GM18526 (cell line): ENCODE results near the gene R3HDML.

ENCODE experiments used
- POLR2A ChIP-seq: IDR thresholded peaks from 3 replicates; pipeline ENCODE4 v1.6.1; 2011; ENCODE audit not compliant: insufficient read length; ENCODE audit errors: extremely low read depth

The R3HDML gene

GRCh38 chr20:44356353-44356723, 19.5 kb downstream of the R3HDML start:
- no peak for TF ChIP-seq POLR2A

- no peak for TF ChIP-seq POLR2A
Observed at GRCh38 chr20:44357020-44357419, 20.2 kb downstream of the R3HDML start.

- TF ChIP-seq POLR2A: no peak
Observed at GRCh38 chr20:44357555-44358125, 20.8 kb downstream of the R3HDML start.

GRCh38 chr20:44358776-44359175, 21.9 kb downstream of the R3HDML start:
- no peak for TF ChIP-seq POLR2A

- no peak for TF ChIP-seq POLR2A
Observed at GRCh38 chr20:44360221-44360620, 23.4 kb downstream of the R3HDML start.

GRCh38 chr20:44361021-44361420, 24.2 kb downstream of the R3HDML start:
- TF ChIP-seq POLR2A: no peak

- no peak for TF ChIP-seq POLR2A
Observed at GRCh38 chr20:44362466-44362940, 25.7 kb downstream of the R3HDML start.

GRCh38 chr20:44364068-44364467, 27.2 kb downstream of the R3HDML start:
- TF ChIP-seq POLR2A: no peak

- TF ChIP-seq POLR2A: no peak
Observed at GRCh38 chr20:44364780-44365179, 27.9 kb downstream of the R3HDML start.

GRCh38 chr20:44367746-44368145, 30.9 kb downstream of the R3HDML start:
- no peak for TF ChIP-seq POLR2A

GRCh38 chr20:44370639-44371218, 33.9 kb downstream of the R3HDML start:
- no peak for TF ChIP-seq POLR2A

- TF ChIP-seq POLR2A: no peak
Observed at GRCh38 chr20:44382641-44383040, 45.8 kb downstream of the R3HDML start.

GRCh38 chr20:44384423-44385027, 47.7 kb downstream of the R3HDML start:
- no peak for TF ChIP-seq POLR2A

- no peak for TF ChIP-seq POLR2A
Observed at GRCh38 chr20:44388466-44389023, 51.7 kb downstream of the R3HDML start.

- no peak for TF ChIP-seq POLR2A
Observed at GRCh38 chr20:44389871-44390270, 53.0 kb downstream of the R3HDML start.

- TF ChIP-seq POLR2A: no peak
Observed at GRCh38 chr20:44390280-44390679, 53.4 kb downstream of the R3HDML start.

- TF ChIP-seq POLR2A: no peak
Observed at GRCh38 chr20:44392088-44392775, 55.4 kb downstream of the R3HDML start.
